T-helper 2 cell (primary cell): ENCODE measurements around the gene CDCA7L.
"Not testable (repeated sequence)": the region's sequence is repeated elsewhere in the genome, so short reads cannot be mapped to it uniquely, and the experiment has no call there.

ENCODE experiments used
- DNase-seq, 5 experiments: peaks; one replicate each; pipeline versions ENCODE4 v3.0.0 to v3.0.0-alpha.2; 2012 to 2022

CDCA7L gene

DNA sequence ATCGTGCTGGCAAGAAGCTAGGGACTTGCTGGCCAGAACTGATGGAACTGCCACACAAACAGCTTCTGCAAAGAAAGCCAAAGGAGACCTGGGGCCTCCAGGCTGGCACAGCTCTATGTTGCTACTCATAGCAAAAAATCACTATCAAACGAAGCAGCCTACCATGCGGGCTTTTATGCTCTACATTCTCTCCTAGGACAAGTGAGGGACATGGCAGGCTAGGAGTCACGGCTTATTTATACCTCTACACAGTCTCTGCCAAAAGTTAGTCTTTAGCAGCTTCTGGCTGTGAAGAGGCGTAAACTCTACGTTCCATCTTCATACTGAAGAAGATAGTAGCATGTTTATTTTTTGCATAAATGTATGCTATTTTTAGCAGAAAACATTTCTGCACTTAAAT lies 35.4 kb downstream of the CDCA7L start:
- no peak for DNase-seq

DNA sequence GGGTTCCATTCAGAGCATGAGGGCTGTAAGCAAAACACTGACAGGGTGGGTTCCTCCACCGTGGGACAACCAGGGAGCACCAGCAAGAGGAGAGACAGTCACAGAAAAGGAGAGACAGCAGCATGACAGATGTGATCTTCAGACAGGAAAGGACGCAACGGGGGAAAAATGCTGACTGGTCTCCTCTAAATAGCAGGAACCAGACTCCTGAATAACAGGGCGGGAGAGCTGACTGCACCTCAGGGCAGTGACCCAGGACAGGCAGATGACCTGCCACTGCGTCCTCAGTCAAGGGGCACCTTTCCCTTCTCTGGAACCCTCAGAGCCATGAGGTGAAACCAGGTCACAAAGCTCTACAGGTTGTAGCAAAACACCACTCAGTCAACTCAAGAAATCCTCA lies 37.0 kb downstream of the CDCA7L start:
- no peak for DNase-seq

DNA sequence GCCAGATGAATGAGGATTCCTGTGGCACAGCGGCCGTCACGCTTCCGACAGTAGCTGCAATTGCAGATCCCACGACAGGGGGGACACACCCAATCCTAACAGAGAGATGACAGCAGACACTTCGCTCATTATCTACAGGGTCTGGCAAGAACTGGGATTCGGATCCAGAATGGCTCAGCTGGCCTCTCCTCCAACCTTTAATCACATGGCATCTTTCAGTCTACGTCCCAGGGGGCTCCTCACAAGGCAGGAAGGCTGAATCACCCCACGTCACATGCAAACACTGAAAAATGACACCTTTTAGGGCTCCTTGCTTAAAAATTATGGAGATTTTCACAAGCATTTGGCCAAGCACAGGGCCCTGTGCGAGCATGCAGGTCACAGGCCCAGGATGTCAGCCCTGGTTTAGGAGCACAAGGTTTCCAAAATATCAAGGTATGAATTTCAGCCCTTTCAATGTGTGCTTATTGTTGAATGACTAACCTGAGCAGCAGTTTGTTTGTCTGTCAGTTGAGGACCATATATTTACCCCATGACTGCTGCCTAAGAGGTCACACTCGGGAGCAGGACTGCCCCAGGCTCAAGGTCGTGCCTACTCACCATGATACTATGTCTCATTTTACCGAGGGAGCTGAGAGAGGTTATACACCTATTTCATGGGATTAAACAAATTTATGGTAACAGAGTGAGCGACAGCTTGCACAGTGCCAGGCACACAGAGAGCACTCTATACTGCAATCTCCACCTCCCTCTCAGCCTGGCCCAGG lies 42.5 kb downstream of the CDCA7L start:
- DNase-seq, result no peak

DNA sequence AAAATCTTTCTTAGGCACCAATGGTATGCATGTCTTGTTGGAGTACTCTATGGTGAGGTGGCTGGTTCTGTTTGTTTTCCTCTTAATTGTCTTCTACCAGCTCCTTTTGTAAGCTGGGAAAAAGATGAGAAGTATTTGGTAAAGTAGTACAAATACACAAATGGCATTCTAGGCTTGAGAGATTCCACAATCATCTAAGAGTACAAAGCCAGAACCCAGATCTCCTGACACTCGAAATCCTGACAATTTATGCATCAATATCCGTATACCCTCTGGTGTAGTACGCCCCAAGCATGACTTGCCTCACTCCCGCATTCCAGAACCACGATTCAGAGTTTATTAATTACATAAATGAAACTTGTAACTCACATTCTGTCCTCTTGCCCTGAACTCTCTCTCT lies 43.5 kb downstream of the CDCA7L start:
- no peak for DNase-seq

DNA sequence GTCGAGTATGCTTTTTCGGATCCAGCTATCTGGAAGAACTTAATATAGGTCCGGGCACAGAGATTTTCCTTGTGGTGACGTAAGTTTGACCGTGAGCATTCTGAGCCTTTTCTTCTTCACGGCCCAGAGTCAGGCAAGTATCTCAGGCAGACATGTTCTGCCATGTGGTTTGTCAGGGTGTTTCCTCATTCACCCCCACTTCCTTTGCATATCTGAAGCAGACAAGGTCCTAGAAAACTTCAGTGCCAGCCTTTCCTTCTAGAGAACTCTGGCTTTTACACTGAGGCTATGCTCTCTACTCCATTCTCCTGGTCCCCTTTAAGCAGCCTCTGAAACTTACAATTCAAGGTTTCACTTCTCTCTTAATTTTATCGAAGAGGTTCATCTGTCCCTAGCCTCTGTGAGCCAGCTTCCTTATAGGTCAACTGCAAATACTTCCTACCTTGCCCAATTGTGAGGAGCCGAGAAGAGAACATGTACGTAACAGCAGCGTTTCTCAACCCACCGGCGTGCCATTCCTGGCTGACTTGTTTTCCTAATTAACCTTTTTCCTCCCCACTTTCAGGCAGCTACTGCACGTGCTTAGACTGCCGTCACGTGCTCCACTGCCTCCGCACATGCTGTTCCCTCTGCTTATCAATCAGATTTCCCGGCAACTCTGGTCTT lies 47.3 kb downstream of the CDCA7L start:
- peak in 1 of 5 experiments; percentile 68 for DNase-seq

DNA sequence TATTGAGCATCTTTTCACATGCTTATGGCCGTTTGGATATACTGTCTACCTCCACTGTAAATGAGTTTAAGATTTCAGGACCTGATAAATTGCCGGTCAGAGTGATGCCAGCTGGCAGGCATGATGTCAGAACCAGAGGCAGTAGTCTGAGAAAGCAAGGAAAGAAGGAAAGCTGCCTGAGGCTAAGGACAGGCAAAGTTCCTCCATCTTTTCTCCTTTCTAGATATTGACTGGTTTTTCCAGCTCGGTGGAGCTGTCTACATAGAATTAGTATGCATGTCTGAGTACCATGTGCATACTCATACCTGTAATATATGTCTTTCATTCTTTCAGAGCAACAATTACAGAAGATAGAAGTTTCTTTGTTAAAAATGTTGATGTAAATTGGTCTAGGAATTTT lies 52.3 kb downstream of the CDCA7L start:
- DNase-seq, result no peak

DNA sequence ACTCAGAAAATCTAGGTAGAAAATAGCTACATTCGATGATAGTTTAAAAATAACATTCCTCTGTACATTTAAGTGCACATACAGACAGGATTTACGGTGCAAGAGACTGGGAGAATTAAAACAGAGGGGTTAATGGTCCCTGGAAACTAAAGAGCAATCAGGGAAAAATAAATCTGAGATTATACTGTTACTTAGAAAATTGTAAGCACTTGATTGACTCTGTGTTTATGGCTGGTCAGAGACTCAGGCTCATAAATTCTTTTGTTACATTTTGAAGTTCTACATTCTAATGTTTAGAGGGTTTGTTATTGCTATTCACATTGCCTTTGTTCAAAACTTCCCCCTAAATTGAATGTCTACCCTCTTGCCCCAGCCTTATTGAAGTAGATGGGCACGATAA lies 54.4 kb downstream of the CDCA7L start:
- no peak for DNase-seq

DNA sequence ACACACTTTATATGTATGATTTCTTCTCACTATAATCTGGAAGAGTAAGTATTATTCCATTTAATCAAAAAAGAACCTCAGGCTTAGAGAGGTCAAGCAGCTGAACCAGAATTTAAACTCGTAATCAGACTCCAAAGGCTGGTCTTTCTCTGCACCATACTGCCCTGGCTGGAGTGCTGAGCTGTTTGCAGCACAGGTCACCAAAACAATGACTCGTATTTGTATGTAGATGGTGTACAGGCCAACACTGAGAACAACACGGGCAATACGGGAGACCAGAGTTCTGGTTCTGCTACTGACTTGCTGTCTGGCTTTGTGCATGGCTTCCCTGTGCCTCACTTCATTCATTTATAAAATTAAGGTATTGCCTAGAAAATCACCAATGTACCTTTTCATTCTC lies 57.9 kb downstream of the CDCA7L start:
- DNase-seq, result no peak

DNA sequence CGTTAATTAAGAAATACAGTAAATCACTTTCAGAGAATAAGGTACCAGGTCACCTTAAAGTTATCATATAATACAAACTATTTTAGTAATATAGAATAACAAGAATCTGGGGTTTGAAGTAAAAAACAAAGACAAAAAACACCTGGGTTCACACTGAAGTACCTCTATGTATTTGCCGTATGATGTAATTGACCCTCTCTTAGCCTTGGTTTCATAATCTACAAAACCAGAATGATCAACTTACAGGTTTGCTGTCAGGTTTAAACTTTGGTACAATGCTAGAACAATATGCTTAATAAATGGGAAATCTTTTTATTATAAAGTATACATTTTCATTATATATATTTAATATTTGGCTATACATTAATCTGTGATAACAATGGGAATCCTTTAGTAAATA lies 58.3 kb downstream of the CDCA7L start:
- no peak for DNase-seq

DNA sequence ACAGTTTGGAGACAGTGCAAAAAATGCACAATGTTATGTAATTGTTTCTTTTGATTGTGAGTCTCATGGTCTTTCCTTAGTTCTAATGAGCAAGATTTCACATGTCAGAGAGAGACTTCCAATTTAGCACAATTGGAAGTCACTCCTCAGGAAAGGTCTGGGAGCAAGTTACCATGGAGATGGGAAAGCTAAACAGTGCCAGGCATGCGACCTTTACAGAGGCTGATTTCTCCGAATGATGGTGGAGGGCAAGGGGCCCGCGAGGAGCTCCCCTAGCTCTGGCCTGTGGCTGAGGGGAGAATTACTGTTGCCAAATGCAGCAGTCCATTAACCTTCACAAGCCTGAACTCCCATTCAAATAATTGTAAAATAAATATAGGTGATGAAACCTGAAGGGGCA lies 59.3 kb downstream of the CDCA7L start:
- DNase-seq, result no peak

DNA sequence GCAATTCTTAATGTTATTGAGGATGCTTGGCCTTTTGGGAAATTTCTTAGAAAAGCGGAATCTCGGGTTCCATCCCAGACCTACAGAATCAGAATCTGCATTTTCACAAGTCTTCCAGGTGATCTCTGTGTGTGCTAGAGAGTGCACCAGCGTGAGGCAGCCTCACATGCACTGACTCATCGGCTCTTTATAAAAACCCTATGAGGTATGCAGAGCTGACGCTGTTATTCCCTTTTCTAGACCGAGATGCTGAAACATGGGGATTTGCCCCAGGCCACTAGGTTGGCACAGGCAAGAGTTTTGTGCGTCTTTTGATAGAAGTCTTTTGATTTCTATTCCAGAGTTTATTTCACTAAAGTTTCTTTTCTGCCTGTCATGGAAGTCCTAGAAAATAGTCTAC lies 61.2 kb downstream of the CDCA7L start:
- DNase-seq, result no peak

DNA sequence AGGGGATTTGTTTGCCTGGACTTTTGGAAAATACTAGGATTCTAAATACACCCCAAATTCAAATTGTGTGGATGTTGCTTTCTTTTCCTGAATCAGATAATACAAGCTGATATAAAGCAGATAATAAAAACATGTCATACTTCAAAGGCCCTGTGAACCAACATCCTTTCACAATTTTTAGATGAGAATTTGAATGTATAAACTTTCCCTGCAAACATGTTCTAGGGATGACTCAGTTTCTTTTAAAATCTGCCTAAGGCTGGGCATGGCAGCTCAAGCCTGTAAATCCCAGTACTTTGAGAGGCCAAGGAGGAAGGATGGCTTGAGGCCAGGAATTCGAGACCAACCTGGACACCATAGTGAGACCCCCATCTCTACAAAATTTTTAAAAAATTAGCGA lies 62.2 kb downstream of the CDCA7L start:
- DNase-seq, result not testable (repeated sequence)

DNA sequence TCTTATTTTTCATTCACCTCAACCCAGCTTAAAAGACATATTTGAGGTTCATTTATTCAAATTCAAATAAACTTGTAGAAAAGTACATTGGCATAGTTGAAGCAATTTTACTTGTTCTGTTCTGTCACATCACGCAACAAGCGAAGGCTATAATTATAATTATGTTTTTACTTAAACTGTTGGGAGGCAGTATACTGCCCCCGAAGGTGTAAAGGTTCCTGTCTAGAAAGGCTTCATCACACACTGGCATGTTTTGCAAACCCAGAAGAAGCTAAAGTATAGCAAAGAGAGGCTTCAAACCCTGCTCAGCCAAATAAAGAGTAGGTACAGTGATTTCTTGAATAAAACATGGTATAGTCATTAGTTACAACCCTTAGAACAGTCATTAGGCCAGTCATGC lies 62.6 kb downstream of the CDCA7L start:
- no peak for DNase-seq

DNA sequence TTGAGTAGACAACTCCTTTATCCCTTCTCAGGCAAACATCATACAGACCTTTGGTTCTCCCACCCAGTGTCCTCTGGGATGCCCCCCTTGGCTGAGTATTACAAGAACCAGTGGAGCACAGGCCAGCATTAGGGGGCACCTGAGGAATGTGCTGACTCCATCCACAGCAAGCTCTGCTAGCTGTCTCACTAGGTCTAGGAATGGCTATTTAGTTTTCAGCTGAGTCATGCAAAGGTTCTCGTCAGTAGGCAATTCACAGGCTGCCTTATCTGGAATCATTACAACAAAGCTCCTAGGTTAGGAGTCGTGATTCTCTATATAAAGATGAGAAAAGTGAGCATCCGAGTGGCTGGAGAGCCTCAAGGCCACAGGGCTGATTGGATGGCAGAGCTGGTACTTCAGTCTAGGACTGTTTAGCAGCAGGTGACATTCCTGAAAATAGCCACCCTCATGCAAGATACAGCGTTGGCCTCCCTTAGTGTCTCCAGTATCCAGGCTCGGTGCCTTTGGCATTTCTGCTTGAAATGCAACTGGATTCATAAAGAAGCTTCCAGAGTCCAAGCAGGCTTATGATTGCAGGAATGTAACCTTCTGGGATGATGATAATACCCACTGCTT lies 75.8 kb downstream of the CDCA7L start:
- DNase-seq, result no peak

DNA sequence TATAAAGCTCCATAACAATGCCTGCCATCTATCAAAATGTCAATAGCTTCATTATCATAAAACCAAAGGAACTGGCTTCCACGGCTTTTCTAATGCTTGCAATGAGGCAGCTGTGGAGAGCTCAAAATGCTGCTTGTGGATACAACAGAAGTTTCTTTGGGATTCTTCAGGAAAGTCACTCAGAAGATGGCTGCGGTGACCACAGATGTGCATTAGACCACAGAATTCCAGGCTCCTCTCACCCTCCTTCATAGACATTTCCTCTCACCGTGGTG lies 77.2 kb downstream of the CDCA7L start:
- no peak for DNase-seq

DNA sequence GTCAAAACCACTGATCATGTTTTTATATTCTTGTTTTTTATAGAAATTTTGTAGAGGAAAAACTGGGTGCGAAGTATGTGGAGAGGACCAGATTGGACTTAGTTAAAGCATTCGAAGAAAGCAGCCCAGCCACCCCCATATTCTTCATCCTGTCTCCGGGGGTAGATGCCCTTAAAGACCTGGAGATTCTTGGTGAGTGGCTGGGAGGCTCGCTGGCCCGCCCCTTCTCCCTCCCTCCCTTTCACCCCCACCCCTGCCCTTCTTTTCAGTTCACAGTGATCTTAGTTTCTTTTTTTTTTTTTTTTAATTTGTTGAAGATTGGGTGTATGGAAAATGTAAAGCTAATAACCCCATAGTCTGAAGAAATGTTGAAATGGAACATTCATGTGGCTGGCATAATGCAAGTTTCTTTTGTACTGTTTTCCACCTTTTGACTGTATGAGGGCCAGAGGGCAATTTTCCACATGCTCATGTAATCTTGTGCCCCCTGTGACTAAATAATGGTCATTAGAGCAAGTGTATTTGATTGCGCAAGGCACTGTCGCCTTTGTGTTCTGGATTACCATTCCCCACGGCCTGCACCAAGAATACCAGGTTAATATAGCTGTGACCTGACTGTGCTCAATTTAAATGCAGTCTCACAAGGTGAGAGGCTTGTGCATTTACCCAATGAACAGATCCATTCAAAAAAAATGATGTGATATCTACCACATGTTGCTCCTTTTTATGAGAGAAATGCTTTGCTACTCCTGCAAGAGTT lies 77.7 kb downstream of the CDCA7L start:
- DNase-seq, result no peak

DNA sequence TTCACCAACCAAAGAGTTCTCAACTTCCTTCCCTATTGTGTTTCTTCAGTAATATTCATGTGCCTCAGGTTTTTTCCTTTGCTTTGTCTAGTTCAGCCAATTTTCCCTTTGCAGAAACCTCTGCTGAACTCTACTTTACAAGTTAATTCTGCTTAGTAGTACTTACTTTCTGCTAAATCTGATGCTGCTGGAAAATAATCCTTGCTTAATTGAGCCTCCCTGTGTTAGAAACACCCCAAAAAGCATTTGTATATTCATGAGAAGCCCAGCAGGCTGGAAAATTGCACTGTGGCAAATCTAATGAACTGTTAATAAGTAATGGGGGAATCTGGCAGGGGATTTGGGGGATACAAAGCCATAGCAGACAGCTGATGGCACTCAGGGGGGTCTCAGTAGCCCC lies 78.5 kb downstream of the CDCA7L start:
- no peak for DNase-seq

DNA sequence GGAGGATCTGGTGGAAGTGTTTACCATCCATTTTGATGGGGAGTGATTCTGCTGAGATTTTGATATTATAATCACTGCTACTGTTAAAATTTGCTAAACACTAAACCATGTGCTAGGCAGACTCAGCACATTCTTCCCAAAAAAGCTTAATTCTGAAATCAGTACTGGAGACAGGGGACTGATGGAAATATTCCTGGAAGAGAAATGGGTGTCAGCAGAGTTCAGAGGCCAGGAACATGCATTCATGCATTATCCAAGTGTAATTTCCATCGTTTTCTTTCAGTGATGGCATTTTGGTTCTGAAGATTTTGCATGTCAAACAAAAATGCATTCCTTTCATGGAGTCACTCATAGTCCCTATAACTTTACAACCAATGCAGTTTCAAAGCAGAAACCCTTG lies 79.0 kb downstream of the CDCA7L start:
- no peak for DNase-seq

DNA sequence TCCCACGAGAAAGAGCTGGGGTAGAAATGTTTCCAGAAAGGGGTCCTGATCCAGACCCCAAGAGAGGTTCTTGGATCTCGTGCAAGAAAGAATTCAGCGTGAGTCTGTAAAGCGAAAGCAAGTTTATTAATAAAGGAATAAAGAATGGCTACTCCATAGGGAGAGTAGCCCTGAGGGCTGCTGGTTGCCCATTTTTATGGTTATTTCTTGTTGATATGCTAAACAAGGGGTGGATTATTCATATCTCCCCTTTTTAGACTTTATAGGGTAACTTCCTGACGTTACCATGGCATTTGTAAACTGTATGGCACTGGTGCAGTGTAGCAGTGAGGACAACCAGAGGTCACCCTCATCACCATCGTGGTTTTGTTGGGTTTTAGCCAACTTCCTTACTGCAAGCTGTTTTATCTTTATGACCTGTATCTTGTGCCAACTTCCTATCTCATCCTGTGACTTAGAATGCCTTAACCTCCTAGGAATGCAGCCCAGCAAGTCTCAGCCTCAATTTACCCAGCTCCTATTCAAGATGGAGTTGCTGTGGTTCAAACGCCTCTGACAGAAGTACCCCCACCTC lies 80.0 kb downstream of the CDCA7L start:
- DNase-seq, result not testable (repeated sequence)

DNA sequence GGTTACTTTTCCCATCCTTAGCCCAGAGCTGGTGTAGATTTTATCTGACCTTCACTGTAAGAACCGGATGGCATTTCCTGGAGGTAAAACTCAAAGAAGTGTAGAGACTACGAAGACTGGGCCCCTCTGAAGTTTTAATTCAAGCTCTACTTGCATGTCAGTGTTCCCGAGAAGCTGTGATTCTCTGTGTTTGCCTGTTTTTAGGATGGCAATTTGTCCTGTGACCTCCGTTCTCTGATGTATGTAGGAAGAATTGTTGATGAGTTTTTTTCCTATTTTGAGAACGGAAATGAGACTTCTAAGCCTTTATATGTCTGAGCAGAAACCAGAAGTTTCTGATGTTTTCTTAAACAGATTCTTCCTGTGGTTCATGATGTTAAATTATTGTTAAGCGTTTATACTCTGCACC lies 94.1 kb downstream of the CDCA7L start:
- peak in 1 of 5 experiments; percentile 5 for DNase-seq
